ENCODE measurements around the gene NNAT. TPM values are rescaled to one million over a fixed set of nuclear protein-coding genes. Genes with fewer than 3 reads are reported as not detected.

The NNAT gene
- total and polyA plus RNA-seq, 2 of the 8 experiments (the other 6 are each of a cell fraction or from before 2014, with no cell fraction given) = 66.8 to 175 TPM

DNA sequence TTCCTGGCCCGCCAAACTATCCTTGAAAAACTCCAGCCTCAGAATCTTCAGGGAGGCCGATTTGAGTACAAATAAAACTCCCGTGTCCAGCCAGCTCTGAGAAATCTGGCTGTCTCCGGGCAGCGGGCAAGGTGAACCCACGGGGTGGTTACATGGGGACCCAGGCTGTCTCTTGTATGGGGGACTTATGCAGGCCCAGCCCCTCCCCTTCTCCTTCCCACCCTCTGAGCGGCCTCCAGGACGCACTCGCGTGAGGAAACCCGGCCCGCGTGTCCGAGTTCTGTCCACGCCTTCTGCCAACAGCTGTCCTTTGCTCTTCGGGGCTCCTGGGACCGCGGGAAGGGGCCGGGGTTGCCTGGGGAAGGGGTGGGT is 43.0 kb downstream of the NNAT start (continued):
- TF ChIP-seq, protein P1, sequence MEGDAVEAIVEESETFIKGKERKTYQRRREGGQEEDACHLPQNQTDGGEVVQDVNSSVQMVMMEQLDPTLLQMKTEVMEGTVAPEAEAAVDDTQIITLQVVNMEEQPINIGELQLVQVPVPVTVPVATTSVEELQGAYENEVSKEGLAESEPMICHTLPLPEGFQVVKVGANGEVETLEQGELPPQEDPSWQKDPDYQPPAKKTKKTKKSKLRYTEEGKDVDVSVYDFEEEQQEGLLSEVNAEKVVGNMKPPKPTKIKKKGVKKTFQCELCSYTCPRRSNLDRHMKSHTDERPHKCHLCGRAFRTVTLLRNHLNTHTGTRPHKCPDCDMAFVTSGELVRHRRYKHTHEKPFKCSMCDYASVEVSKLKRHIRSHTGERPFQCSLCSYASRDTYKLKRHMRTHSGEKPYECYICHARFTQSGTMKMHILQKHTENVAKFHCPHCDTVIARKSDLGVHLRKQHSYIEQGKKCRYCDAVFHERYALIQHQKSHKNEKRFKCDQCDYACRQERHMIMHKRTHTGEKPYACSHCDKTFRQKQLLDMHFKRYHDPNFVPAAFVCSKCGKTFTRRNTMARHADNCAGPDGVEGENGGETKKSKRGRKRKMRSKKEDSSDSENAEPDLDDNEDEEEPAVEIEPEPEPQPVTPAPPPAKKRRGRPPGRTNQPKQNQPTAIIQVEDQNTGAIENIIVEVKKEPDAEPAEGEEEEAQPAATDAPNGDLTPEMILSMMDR (IDR thresholded peaks at IDR 0.05; ENCODE audit: control extremely low read depth in 1 of 3, insufficient read depth in 1 of 3, low read depth in 1 of 3, low read length in 3 of 3) = no peak
- no peak for TF ChIP-seq JUN (IDR thresholded peaks at IDR 0.05; ENCODE audit: low read depth, low read length)
